ENCODE measurements around the gene ASF1B. TPM values are rescaled to one million over a fixed set of nuclear protein-coding genes. Genes with fewer than 3 reads are reported as not detected.

The ASF1B gene
- polyA plus RNA-seq, 3 donors: 15.7 to 19.0 (median 16.3) TPM

GRCh38 chr19:14089662-14090508 is 46.5 kb downstream of the ASF1B start:
- no peak for DNase-seq (ENCODE audit: low read depth in 3 of 3, low spot score in 2 of 3)

GRCh38 chr19:14089412-14089661 is 47.1 kb downstream of the ASF1B start:
- DNase-seq (ENCODE audit: low read depth in 3 of 3, low spot score in 2 of 3): no peak

GRCh38 chr19:14088634-14089411 is 47.6 kb downstream of the ASF1B start:
- no peak for DNase-seq (ENCODE audit: low read depth in 3 of 3, low spot score in 2 of 3)

GRCh38 chr19:14086098-14086497 is 50.3 kb downstream of the ASF1B start:
- no peak for DNase-seq (ENCODE audit: low read depth in 3 of 3, low spot score in 2 of 3)

- no peak for DNase-seq (ENCODE audit: low read depth in 3 of 3, low spot score in 2 of 3)
Measured at GRCh38 chr19:14085309-14085995, 50.9 kb downstream of the ASF1B start, which contains the start of gene C19orf67. Gene C19orf67, minus strand, starts transcription at chr19:14085783. Its CDS starts 156 bp downstream, at chr19:14085627.

GRCh38 chr19:14082675-14082960 is 53.8 kb downstream of the ASF1B start:
- no peak for DNase-seq (ENCODE audit: low read depth in 3 of 3, low spot score in 2 of 3)

- no peak for DNase-seq (ENCODE audit: low read depth in 3 of 3, low spot score in 2 of 3)
Measured at GRCh38 chr19:14081797-14082674, 54.4 kb downstream of the ASF1B start.

- peak; percentile 100 for DNase-seq (ENCODE audit: low read depth in 3 of 3, low spot score in 2 of 3)
Measured at GRCh38 chr19:14080887-14081796, 55.2 kb downstream of the ASF1B start.

GRCh38 chr19:14078411-14078810 is 58.0 kb downstream of the ASF1B start:
- DNase-seq (ENCODE audit: low read depth in 3 of 3, low spot score in 2 of 3): no peak

GRCh38 chr19:14073925-14074838 is 62.2 kb downstream of the ASF1B start:
- DNase-seq (ENCODE audit: low read depth in 3 of 3, low spot score in 2 of 3): no peak

- no peak for DNase-seq (ENCODE audit: low read depth in 3 of 3, low spot score in 2 of 3)
Measured at GRCh38 chr19:14073261-14073924, 63.0 kb downstream of the ASF1B start.

- DNase-seq (ENCODE audit: low read depth in 3 of 3, low spot score in 2 of 3): no peak
Measured at GRCh38 chr19:14072535-14073260, 63.7 kb downstream of the ASF1B start, which contains the start of gene MISP3. Gene MISP3, plus strand, starts transcription at chr19:14072786. Its CDS starts 524 bp downstream, at chr19:14073310.

GRCh38 chr19:14070268-14071050 is 65.9 kb downstream of the ASF1B start:
- DNase-seq (ENCODE audit: low read depth in 3 of 3, low spot score in 2 of 3): no peak

Data from right renal cortex interstitium (tissue), 3 donors.